Daoy (cell line): Measurements from ENCODE around the gene SLC45A1. TPM values are rescaled to one million over a fixed set of nuclear protein-coding genes. Genes with fewer than 3 reads are reported as not detected.

Source experiments
- DNase-seq: peaks from one replicate; pipeline ENCODE4 v3.0.0-alpha.2; 2015; ENCODE audit warnings: low read depth
- total RNA-seq: library from RNA; depleted of rRNA; stranded (reverse); fragments of >200 nt; shearing (Covaris generic); gene quantifications from 2 replicates; pipeline ENCODE4 v1.2.3, GENCODE V29; 2014

Gene SLC45A1
- total RNA-seq, 1 experiment from 2014 or later, result 0.34 TPM

DNA sequence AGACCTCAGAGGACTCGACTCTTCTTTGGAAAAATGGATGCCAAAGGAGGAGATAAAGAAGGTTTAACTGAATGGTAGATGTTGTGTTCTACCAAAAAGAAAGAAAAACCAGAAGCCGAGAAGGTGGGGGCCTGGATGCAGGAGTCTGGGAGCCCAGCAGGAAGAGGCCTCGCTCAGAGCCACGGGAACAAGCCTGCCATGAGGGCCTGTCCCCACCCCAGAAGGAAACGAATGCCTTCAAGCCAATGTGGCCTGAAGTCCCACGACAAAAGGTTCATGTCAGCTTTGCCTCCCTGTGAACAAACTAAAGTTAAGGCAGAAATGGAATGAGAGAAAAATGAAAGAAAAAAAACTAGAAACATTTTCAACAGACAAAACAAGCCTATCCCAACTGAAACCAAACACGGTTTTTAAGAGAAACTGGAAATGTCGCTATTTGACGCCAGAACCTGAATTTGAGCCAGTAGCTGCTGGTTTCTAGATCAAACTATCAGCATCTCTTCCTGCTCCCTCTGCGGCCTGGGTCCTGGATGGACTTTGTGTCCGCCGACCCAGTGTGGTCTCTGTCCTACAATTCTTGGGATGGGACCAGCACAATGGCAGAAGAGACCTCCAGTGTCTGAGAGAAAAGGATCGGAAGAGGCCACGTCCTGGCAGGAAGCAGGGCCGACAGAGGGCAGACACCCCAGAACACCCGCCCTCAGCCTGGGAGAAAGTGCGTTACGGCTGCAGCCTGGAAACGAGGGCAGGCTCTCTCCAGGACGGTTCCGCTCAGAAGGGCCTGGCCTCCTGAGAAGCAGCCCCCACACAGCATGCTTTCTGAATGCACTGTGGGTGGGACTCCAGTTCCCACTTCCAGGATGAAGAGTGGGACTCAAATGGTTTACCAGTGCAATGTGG lies 35.2 kb downstream of the SLC45A1 start:
- DNase-seq, result no peak

- no peak for DNase-seq
Measured at GRCh38 chr1:8354038-8354437, 36.1 kb downstream of the SLC45A1 start.

GRCh38 chr1:8355439-8356255 lies 37.7 kb downstream of the SLC45A1 start:
- DNase-seq, result no peak

GRCh38 chr1:8356256-8357209 lies 38.6 kb downstream of the SLC45A1 start:
- DNase-seq, result no peak

DNA sequence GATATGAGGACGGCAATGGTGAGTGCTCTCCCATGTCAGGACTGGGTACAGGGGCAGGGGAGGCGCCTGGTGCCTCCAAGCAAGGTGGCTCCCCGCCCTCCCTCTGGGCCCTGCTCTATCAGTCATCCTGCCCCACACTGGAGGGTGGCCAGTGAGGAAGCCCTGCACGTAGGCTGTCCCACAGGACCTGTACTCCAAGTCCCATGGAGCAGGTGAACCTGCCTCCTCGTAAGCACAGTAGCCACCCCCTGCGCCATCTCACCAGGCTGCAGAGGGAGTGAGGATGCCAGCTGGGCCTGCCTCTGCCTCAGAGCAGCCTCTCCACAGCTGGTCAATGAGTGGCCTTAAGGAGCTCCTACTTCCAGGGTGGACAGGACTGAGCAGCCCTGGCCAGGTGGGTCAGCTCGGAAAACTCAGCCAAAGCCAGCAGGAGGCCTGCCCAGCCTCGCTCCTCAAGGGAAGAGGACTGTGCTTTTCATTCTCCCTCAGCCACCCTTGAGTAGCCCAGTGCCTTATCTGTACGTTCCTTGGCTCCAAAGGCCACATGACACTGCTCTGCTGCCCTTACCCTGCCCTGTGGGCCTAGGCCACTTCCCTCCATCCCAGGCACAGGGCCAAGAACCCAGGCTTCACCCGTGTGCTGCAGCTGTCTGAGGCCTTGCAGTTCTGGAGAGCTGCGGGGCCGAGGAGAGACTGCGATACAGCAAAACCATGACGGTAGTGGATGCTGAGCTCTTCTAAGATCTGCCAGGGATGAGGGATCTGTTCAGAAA lies 39.6 kb downstream of the SLC45A1 start:
- DNase-seq, result no peak

- DNase-seq, result no peak
Measured at GRCh38 chr1:8358241-8358896, 40.5 kb downstream of the SLC45A1 start.

DNA sequence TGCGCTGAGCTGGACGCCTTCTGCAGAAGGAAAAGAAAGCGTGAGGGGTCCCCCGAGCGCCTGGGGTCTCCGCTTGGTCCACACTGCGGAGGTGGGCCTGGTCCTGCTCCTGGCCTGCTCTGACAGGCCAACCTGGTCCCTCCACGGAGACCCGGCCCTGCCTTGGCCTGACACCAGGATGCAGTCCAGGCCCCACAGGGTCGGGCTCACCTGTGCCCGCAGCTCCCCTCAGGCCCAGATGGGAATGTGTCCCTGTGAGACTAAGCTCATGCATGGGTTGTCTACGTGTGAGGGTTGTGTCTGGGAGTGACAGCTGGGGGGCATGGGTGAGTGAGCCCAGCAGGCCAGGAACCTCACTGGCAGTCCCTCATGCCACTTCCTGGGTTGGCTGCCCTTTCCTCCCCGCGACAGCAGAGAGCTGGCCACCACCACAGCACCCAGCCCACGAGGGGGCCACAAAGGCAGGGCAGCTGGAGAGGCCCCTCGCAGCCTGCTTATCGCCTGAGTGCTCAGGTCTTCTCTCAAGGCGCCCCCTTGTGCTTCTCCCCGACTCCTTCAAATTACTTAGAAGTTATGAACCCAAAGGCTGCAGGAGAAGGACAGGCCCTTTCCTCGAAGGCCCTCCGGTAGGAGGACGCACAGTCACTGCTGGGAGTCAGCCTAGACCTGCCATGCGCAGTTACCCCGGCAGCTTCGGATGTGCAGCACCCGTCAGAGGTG lies 41.1 kb downstream of the SLC45A1 start:
- no peak for DNase-seq

GRCh38 chr1:8359617-8360481 lies 41.9 kb downstream of the SLC45A1 start:
- no peak for DNase-seq

- DNase-seq, result no peak
Measured at GRCh38 chr1:8360493-8361197, 42.7 kb downstream of the SLC45A1 start.

- DNase-seq, result no peak
Measured at GRCh38 chr1:8361198-8361849, 43.4 kb downstream of the SLC45A1 start.

GRCh38 chr1:8362701-8363101 lies 44.8 kb downstream of the SLC45A1 start:
- DNase-seq, result no peak

DNA sequence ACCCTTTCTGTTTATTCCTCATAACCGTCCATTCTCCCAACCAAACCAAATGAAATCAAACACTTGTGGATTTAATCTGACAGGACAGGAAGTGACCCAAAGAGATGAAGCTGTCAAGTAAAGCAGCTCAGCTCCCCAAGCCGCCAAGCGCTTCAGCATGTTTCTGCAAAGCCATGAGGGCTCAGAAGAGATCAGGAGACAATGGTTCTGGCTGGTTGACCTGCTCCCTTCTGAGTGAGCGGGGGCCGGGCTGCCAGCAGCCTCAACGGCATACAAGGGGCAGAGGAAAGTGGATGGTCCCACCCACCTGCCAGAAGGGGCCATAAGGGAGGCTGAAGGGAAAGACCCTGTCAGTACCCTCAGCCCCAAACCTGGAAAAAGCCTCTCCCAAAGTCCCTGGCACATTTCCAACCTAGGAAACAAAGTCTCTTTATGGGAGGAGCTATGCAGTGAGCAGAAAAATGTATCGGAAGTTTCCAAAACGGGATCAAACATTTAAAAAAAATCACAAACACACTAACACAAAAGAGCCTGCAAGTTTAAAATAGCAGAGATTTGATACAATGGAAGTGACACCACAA lies 45.4 kb downstream of the SLC45A1 start:
- DNase-seq, result no peak

GRCh38 chr1:8363767-8364301 lies 45.9 kb downstream of the SLC45A1 start:
- DNase-seq, result no peak

GRCh38 chr1:8364528-8365442 lies 46.9 kb downstream of the SLC45A1 start:
- no peak for DNase-seq

DNA sequence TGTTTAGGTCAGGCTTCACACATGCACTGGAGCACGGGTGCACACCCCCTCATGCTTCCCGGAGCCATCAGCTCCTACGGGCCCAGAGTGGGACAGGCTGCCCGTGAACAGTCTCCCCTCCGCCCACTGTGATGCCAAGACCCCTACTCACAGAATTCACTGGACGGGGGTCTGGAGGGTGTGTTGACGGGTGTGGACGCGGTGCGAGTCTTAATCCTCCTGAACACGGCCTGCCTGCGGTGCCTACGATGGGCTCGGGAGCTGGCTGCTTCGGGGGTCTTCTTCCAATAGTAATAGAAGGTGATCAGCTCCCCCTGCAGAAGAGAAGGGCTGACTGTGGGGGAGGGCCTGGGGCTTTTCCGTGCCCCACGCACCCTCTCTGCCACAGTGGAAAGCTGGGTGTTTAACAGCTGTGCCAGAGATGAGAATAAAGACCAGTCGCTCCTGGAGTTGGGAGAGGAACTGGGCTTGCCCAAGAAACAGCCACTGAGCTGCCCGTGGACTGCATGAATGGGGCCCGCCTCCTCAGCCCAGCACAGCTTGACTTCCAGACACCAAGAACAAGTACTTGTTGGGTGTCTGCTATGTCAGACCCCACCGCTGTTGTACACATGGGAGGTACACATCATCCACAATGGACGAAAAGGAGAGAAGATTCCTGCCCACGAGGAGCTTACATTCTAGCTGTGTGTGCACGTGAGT lies 47.9 kb downstream of the SLC45A1 start:
- DNase-seq, result no peak
